Fibroblast of mammary gland (primary cell): ENCODE data around the gene TSSC4.
A peak's percentile ranks its signal among the peaks of the same experiment; 100 is the strongest.

Experiments
- DNase-seq: peaks from one replicate; pipeline ENCODE4 v3.0.0-alpha.2; 2010; ENCODE audit warnings: low read depth
- H3K4me3 ChIP-seq: 2 replicates; pipeline ENCODE4 v1.5.1; 2011; ENCODE audit warnings: low read depth, mild to moderate bottlenecking, low read length, moderate library complexity; ENCODE audit not compliant: control insufficient read depth
- CTCF ChIP-seq: conservative IDR thresholded peaks from 2 replicates; pipeline ENCODE4 v1.5.1; 2011; ENCODE audit warnings: low read depth, low read length, inconsistent platforms; ENCODE audit not compliant: control insufficient read depth, insufficient read depth

The TSSC4 gene

GRCh38 chr11:2377511-2378443 lies 22.8 kb upstream of the TSSC4 start:
- TF ChIP-seq CTCF = no peak
- peak overlapping the region; percentile 73 for H3K4me3 ChIP-seq
- DNase-seq = peak; percentile 34

GRCh38 chr11:2378527-2379210 lies 21.9 kb upstream of the TSSC4 start:
- no peak for TF ChIP-seq CTCF
- DNase-seq = peak; percentile 88
- H3K4me3 ChIP-seq = peak overlapping the region; percentile 73

GRCh38 chr11:2379466-2380174 lies 20.9 kb upstream of the TSSC4 start:
- no peak for TF ChIP-seq CTCF
- DNase-seq = peak; percentile 37
- peak overlapping the region; percentile 73 for H3K4me3 ChIP-seq

GRCh38 chr11:2380396-2380795 lies 20.2 kb upstream of the TSSC4 start:
- peak overlapping the region; percentile 73 for H3K4me3 ChIP-seq
- TF ChIP-seq CTCF = no peak
- DNase-seq = no peak

GRCh38 chr11:2380807-2381350 lies 19.7 kb upstream of the TSSC4 start:
- TF ChIP-seq CTCF = no peak
- no peak overlapping the region for H3K4me3 ChIP-seq
- peak; percentile 47 for DNase-seq

GRCh38 chr11:2381494-2382128 lies 18.9 kb upstream of the TSSC4 start:
- DNase-seq = no peak
- H3K4me3 ChIP-seq = no peak overlapping the region
- TF ChIP-seq CTCF = no peak
